Vagina (tissue), 2 donors: ENCODE results near the gene MAB21L3.

ENCODE experiments used
- CTCF ChIP-seq, 3 experiments: fragments of 450-650 bp in 2 of 3; fragments of 200-600 bp in 1 of 3; sonication (generic) in 1 of 3; IDR thresholded peaks; one replicate each; pipeline ENCODE4 v1.5.1; 2017 to 2019; ENCODE audit warnings: antibody characterized with exemption in 3 of 3, mild to moderate bottlenecking in 2 of 3, moderate library complexity in 2 of 3
- POLR2A ChIP-seq, 2 donors: fragments of 450-650 bp; IDR thresholded peaks; one replicate each; pipeline ENCODE4 v1.6.1; 2017; ENCODE audit warnings: antibody characterized with exemption in 2 of 2, mild to moderate bottlenecking in 2 of 2, moderate library complexity in 2 of 2

GRCh38 chr1:116179419-116179818, 68.2 kb downstream of the MAB21L3 start:
- no peak for TF ChIP-seq POLR2A (IDR thresholded peaks at IDR 0.05)
- TF ChIP-seq CTCF (IDR thresholded peaks at IDR 0.05), result no peak
